Gastroesophageal sphincter (tissue), 3 donors: ENCODE data around the gene NGRN.

Experiments used
- EP300 ChIP-seq: sonication (generic); formaldehyde crosslinking; IDR thresholded peaks from one replicate; pipeline ENCODE4 v1.6.1; 2017; ENCODE audit warnings: antibody characterized with exemption, mild to moderate bottlenecking
- POLR2A ChIP-seq, 2 donors: fragments of 450-650 bp; IDR thresholded peaks; one replicate each; pipeline ENCODE4 v1.6.1; 2017; ENCODE audit warnings: antibody characterized with exemption in 2 of 2, mild to moderate bottlenecking in 2 of 2, moderate library complexity in 1 of 2
- TF ChIP-seq, protein P1 (sequence below), 4 experiments: fragments of 200-600 bp in 2 of 4; fragments of 450-650 bp in 2 of 4; sonication (generic) in 1 of 4; IDR thresholded peaks; one replicate each; pipeline ENCODE4 v1.5.1; 2017 to 2019; ENCODE audit warnings: antibody characterized with exemption in 4 of 4, mild to moderate bottlenecking in 2 of 4, moderate library complexity in 2 of 4

GRCh38 chr15:90294159-90294558 is 28.7 kb downstream of the NGRN start:
- TF ChIP-seq EP300 (no peak), POLR2A (IDR thresholded peaks at IDR 0.05) (no peak)
- TF ChIP-seq, protein P1, sequence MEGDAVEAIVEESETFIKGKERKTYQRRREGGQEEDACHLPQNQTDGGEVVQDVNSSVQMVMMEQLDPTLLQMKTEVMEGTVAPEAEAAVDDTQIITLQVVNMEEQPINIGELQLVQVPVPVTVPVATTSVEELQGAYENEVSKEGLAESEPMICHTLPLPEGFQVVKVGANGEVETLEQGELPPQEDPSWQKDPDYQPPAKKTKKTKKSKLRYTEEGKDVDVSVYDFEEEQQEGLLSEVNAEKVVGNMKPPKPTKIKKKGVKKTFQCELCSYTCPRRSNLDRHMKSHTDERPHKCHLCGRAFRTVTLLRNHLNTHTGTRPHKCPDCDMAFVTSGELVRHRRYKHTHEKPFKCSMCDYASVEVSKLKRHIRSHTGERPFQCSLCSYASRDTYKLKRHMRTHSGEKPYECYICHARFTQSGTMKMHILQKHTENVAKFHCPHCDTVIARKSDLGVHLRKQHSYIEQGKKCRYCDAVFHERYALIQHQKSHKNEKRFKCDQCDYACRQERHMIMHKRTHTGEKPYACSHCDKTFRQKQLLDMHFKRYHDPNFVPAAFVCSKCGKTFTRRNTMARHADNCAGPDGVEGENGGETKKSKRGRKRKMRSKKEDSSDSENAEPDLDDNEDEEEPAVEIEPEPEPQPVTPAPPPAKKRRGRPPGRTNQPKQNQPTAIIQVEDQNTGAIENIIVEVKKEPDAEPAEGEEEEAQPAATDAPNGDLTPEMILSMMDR (IDR thresholded peaks at IDR 0.05) = no peak
